ENCODE data around the gene CHST11.
"Not testable (repeated sequence)": the region's sequence is repeated elsewhere in the genome, so short reads cannot be mapped to it uniquely, and the experiment has no call there.

The CHST11 gene

GRCh38 chr12:104764225-104765091 is 307.7 kb downstream of the CHST11 start:
- DNase-seq (ENCODE audit: low spot score) = no peak

- no peak for DNase-seq (ENCODE audit: low spot score)
These were observed 310.5 kb downstream of the CHST11 start for GRCh38 chr12:104767261-104767660.

GRCh38 chr12:104768033-104768432 is 311.3 kb downstream of the CHST11 start:
- DNase-seq (ENCODE audit: low spot score) = no peak

GRCh38 chr12:104769144-104769561 is 312.4 kb downstream of the CHST11 start:
- no peak for DNase-seq (ENCODE audit: low spot score)

- no peak for DNase-seq (ENCODE audit: low spot score)
These were observed 315.6 kb downstream of the CHST11 start for GRCh38 chr12:104772336-104772735.

GRCh38 chr12:104775731-104776231 is 319.0 kb downstream of the CHST11 start:
- no peak for DNase-seq (ENCODE audit: low spot score)

GRCh38 chr12:104779134-104779533 is 322.4 kb downstream of the CHST11 start:
- no peak for DNase-seq (ENCODE audit: low spot score)

- no peak for DNase-seq (ENCODE audit: low spot score)
These were observed 325.5 kb downstream of the CHST11 start for GRCh38 chr12:104782296-104782695.

- no peak for DNase-seq (ENCODE audit: low spot score)
These were observed 327.8 kb downstream of the CHST11 start for GRCh38 chr12:104784592-104784991.

- no peak for DNase-seq (ENCODE audit: low spot score)
These were observed 329.1 kb downstream of the CHST11 start for GRCh38 chr12:104785886-104786285.

- no peak for DNase-seq (ENCODE audit: low spot score)
These were observed 329.6 kb downstream of the CHST11 start for GRCh38 chr12:104786352-104786751.

GRCh38 chr12:104788840-104789271 is 332.1 kb downstream of the CHST11 start:
- DNase-seq (ENCODE audit: low spot score) = no peak

GRCh38 chr12:104790296-104791125 is 333.8 kb downstream of the CHST11 start:
- no peak for DNase-seq (ENCODE audit: low spot score)

GRCh38 chr12:104792570-104792969 is 335.8 kb downstream of the CHST11 start:
- peak; percentile 86 for DNase-seq (ENCODE audit: low spot score)

- peak; percentile 88 for DNase-seq (ENCODE audit: low spot score)
These were observed 336.5 kb downstream of the CHST11 start for GRCh38 chr12:104793285-104793684.

GRCh38 chr12:104793968-104794367 is 337.2 kb downstream of the CHST11 start:
- DNase-seq (ENCODE audit: low spot score) = no peak

- DNase-seq (ENCODE audit: low spot score) = no peak
These were observed 339.7 kb downstream of the CHST11 start for GRCh38 chr12:104796475-104796862.

GRCh38 chr12:104799458-104799857 is 342.7 kb downstream of the CHST11 start:
- no peak for DNase-seq (ENCODE audit: low spot score)

- no peak for DNase-seq (ENCODE audit: low spot score)
These were observed 344.3 kb downstream of the CHST11 start for GRCh38 chr12:104801005-104801404.

- no peak for DNase-seq (ENCODE audit: low spot score)
These were observed 344.7 kb downstream of the CHST11 start for GRCh38 chr12:104801427-104801826.

- no peak for DNase-seq (ENCODE audit: low spot score)
These were observed 345.5 kb downstream of the CHST11 start for GRCh38 chr12:104802208-104802607.

GRCh38 chr12:104805186-104805585 is 348.4 kb downstream of the CHST11 start:
- DNase-seq (ENCODE audit: low spot score) = peak; percentile 77

GRCh38 chr12:104806194-104806593 is 349.4 kb downstream of the CHST11 start:
- DNase-seq (ENCODE audit: low spot score) = not testable (repeated sequence)
